Activated CD4-positive, alpha-beta T cell treated with anti-CD3 and anti-CD28 coated beads, Interleukin-2, amount 10 ng/mL, durations not matched to agents 24 days and 14 days (primary cell): ENCODE results near the gene TAGLN2. TPM values are rescaled to one million over a fixed set of nuclear protein-coding genes. Genes with fewer than 3 reads are reported as not detected.
"Not testable (repeated sequence)": the region's sequence is repeated elsewhere in the genome, so short reads cannot be mapped to it uniquely, and the experiment has no call there.

ENCODE experiments used
- DNase-seq: peaks from one replicate; pipeline ENCODE4 v3.0.0; 2022
- H3K27ac Mint-ChIP-seq: one replicate; pipeline ENCODE4 v1.8.0; 2022; ENCODE audit warnings: mild to moderate bottlenecking, mixed read lengths
- H3K27me3 Mint-ChIP-seq: one replicate; pipeline ENCODE4 v1.8.0; 2022; ENCODE audit warnings: mixed read lengths
- H3K36me3 Mint-ChIP-seq: one replicate; pipeline ENCODE4 v1.8.0; 2022; ENCODE audit warnings: low read depth, mild to moderate bottlenecking, mixed read lengths
- H3K4me1 Mint-ChIP-seq: one replicate; pipeline ENCODE4 v1.8.0; 2021; ENCODE audit warnings: mixed read lengths
- H3K4me3 Mint-ChIP-seq: one replicate; pipeline ENCODE4 v1.8.0; 2022; ENCODE audit warnings: mild to moderate bottlenecking, moderate library complexity, mixed read lengths
- H3K9me3 Mint-ChIP-seq: one replicate; pipeline ENCODE4 v1.8.0; 2021; ENCODE audit warnings: mixed read lengths
- intact Hi-C: fragments of 100-400 bp; cut with micrococcal nuclease; formaldehyde crosslinking; loops from one replicate; pipeline ENCODE4 v1.15.1; 2023
- total RNA-seq: library from RNA; stranded (reverse); gene quantifications from 2 replicates; pipeline ENCODE4 v1.2.3, GENCODE V29; 2022

TAGLN2 gene
- total RNA-seq, 1 donor from 2014 or later, result 488 TPM

- Mint-ChIP-seq H3K36me3 (peaks cover 63% of the 10 kb centered on the region), H3K27me3 (no peaks in the 10 kb centered on the region), H3K9me3 (no peaks in the 10 kb centered on the region), H3K4me3 (no peak overlapping the region), H3K4me1 (peaks cover 59% of the 10 kb centered on the region), H3K27ac (peak overlapping the region; percentile 62)
- DNase-seq, result no peak
- intact Hi-C loops, result no loop called here
Observed at GRCh38 chr1:159916242-159917051, 8.9 kb downstream of the TAGLN2 start.

GRCh38 chr1:159915571-159916241 is 9.6 kb downstream of the TAGLN2 start:
- Mint-ChIP-seq H3K4me3 (no peak overlapping the region), H3K27ac (no peak overlapping the region), H3K9me3 (no peaks in the 10 kb centered on the region), H3K36me3 (peaks cover 56% of the 10 kb centered on the region), H3K27me3 (no peaks in the 10 kb centered on the region), H3K4me1 (peaks cover 59% of the 10 kb centered on the region)
- intact Hi-C loops, result no loop called here
- DNase-seq, result no peak

GRCh38 chr1:159914252-159915018 is 10.9 kb downstream of the TAGLN2 start:
- no peak overlapping the region for H3K4me3 Mint-ChIP-seq
- no peak for DNase-seq
- H3K9me3 Mint-ChIP-seq, result no peaks in the 10 kb centered on the region
- intact Hi-C loops, result no loop called here
- peaks cover 62% of the 10 kb centered on the region for H3K4me1 Mint-ChIP-seq
- peaks cover 44% of the 10 kb centered on the region for H3K36me3 Mint-ChIP-seq
- H3K27ac Mint-ChIP-seq, result peak overlapping the region; percentile 57
- no peaks in the 10 kb centered on the region for H3K27me3 Mint-ChIP-seq

- intact Hi-C loops, result no loop called here
- Mint-ChIP-seq H3K27me3 (no peaks in the 10 kb centered on the region), H3K27ac (peak overlapping the region; percentile 89), H3K9me3 (no peaks in the 10 kb centered on the region), H3K4me3 (no peak overlapping the region), H3K4me1 (peaks cover 62% of the 10 kb centered on the region), H3K36me3 (peaks cover 36% of the 10 kb centered on the region)
- DNase-seq, result no peak
Observed at GRCh38 chr1:159913451-159914192, 11.7 kb downstream of the TAGLN2 start.

- Mint-ChIP-seq H3K27me3 (no peaks in the 10 kb centered on the region), H3K27ac (peak overlapping the region; percentile 89), H3K9me3 (no peaks in the 10 kb centered on the region), H3K4me1 (peaks cover 55% of the 10 kb centered on the region), H3K36me3 (peaks cover 20% of the 10 kb centered on the region), H3K4me3 (peak overlapping the region; percentile 67)
- DNase-seq, result peak; percentile 75
- intact Hi-C loops, result no loop called here
Observed at GRCh38 chr1:159911326-159912070, 13.8 kb downstream of the TAGLN2 start.

GRCh38 chr1:159908031-159908940 is 17.0 kb downstream of the TAGLN2 start:
- H3K27ac Mint-ChIP-seq, result no peak overlapping the region
- no peak for DNase-seq
- no peak overlapping the region for H3K4me3 Mint-ChIP-seq
- H3K4me1 Mint-ChIP-seq, result peaks cover 39% of the 10 kb centered on the region
- no peaks in the 10 kb centered on the region for H3K27me3 Mint-ChIP-seq
- intact Hi-C loops, result no loop called here
- no peaks in the 10 kb centered on the region for H3K9me3 Mint-ChIP-seq
- peaks cover 3% of the 10 kb centered on the region for H3K36me3 Mint-ChIP-seq

GRCh38 chr1:159906960-159907359 is 18.3 kb downstream of the TAGLN2 start:
- H3K4me3 Mint-ChIP-seq, result no peak overlapping the region

GRCh38 chr1:159904036-159904435 is 21.3 kb downstream of the TAGLN2 start:
- H3K4me3 Mint-ChIP-seq, DNase-seq, H3K36me3 Mint-ChIP-seq, intact Hi-C loops, H3K9me3 Mint-ChIP-seq, H3K27ac Mint-ChIP-seq, H3K27me3 Mint-ChIP-seq, H3K4me1 Mint-ChIP-seq: not testable (repeated sequence)

More at GRCh38 chr1:159906960-159907359, 18.3 kb downstream of the TAGLN2 start:
- Mint-ChIP-seq H3K36me3 (peaks cover 3% of the 10 kb centered on the region), H3K27me3 (no peaks in the 10 kb centered on the region), H3K4me1 (peaks cover 33% of the 10 kb centered on the region), H3K9me3 (no peaks in the 10 kb centered on the region), H3K27ac (no peak overlapping the region)
- no peak for DNase-seq
- intact Hi-C loops, result no loop called here

GRCh38 chr1:159902541-159902940 is 22.8 kb downstream of the TAGLN2 start:
- no peak for DNase-seq
- H3K27me3 Mint-ChIP-seq, result peaks cover 3% of the 10 kb centered on the region
- H3K27ac Mint-ChIP-seq, result no peak overlapping the region
- H3K4me3 Mint-ChIP-seq, result no peak overlapping the region
- H3K36me3 Mint-ChIP-seq, result peaks cover 3% of the 10 kb centered on the region
- no peaks in the 10 kb centered on the region for H3K9me3 Mint-ChIP-seq
- H3K4me1 Mint-ChIP-seq, result peaks cover 4% of the 10 kb centered on the region
- intact Hi-C loops, result no loop called here

- Mint-ChIP-seq H3K36me3 (peaks cover 3% of the 10 kb centered on the region), H3K9me3 (no peaks in the 10 kb centered on the region), H3K4me3 (no peak overlapping the region), H3K27me3 (peaks cover 14% of the 10 kb centered on the region), H3K4me1 (peaks cover 4% of the 10 kb centered on the region), H3K27ac (no peak overlapping the region)
- no peak for DNase-seq
- intact Hi-C loops, result no loop called here
Observed at GRCh38 chr1:159900755-159901360, 24.4 kb downstream of the TAGLN2 start.

GRCh38 chr1:159900086-159900680 is 25.1 kb downstream of the TAGLN2 start, which contains the start of gene CFAP45:
TSS of gene CFAP45 (minus strand) at chr1:159900165. CDS start at chr1:159900098, 67 bp downstream.
- Mint-ChIP-seq H3K4me1 (peaks cover 4% of the 10 kb centered on the region), H3K27ac (peak within 1 kb of the TSS; percentile 38), H3K9me3 (no peaks in the 10 kb centered on the region), H3K27me3 (peaks cover 19% of the 10 kb centered on the region), H3K36me3 (peaks cover 3% of the 10 kb centered on the region), H3K4me3 (no peak within 1 kb of the TSS)
- DNase-seq, result peak; percentile 68
- intact Hi-C loops, result no loop called here
